RPMI7951 (cell line): Measurements from ENCODE around the gene CD81. TPM values are rescaled to one million over a fixed set of nuclear protein-coding genes. Genes with fewer than 3 reads are reported as not detected.
"Not testable (repeated sequence)": the region's sequence is repeated elsewhere in the genome, so short reads cannot be mapped to it uniquely, and the experiment has no call there.

Experiments
- DNase-seq: peaks from one replicate; pipeline ENCODE4 v3.0.0-alpha.2; 2012; ENCODE audit warnings: low read depth
- total RNA-seq: library from RNA; depleted of rRNA; stranded (reverse); fragments of >200 nt; shearing (Covaris generic); gene quantifications from 2 replicates; pipeline ENCODE4 v1.2.3, GENCODE V29; 2014; rRNA removed

Gene CD81, protein sequence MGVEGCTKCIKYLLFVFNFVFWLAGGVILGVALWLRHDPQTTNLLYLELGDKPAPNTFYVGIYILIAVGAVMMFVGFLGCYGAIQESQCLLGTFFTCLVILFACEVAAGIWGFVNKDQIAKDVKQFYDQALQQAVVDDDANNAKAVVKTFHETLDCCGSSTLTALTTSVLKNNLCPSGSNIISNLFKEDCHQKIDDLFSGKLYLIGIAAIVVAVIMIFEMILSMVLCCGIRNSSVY
- total RNA-seq = 248 and 386 TPM in 2 replicates

DNA sequence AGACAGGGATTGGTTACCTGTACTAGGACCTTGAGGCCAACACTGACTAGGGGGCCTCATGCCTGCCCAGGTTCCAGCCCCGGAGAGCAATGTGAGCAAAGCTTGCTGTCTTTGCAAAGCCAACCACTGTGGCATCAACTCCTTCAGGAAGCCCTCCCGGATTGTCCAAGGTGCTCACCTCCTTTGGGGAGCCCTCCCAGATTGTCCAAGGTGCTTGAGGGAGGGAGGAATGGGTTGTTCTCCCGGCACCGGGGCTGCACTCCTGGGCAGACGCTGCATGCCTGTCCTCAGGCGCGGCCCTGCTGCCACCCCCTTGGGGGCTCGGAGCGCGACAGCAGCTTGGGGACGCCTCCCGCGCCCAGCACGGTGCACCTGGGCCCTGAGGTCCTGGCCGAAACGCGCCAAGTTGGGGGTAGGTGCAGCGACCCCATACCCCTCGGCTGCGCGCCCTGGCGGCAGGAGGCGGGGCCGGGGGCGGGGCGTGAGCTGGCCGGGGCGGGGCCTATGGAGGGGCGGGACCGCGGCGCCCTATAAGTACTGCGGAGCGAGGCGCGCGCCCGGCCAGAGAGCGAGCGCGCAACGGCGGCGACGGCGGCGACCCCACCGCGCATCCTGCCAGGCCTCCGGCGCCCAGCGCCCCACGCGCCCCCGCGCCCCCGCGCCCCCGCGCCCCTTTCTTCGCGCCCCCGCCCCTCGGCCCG is at the start of gene CD81:
CD81 (plus strand) TSS at position 560 of the 701 bp plus-strand sequence. CDS start 240 bp downstream, outside the sequence.
- no peak for DNase-seq

DNA sequence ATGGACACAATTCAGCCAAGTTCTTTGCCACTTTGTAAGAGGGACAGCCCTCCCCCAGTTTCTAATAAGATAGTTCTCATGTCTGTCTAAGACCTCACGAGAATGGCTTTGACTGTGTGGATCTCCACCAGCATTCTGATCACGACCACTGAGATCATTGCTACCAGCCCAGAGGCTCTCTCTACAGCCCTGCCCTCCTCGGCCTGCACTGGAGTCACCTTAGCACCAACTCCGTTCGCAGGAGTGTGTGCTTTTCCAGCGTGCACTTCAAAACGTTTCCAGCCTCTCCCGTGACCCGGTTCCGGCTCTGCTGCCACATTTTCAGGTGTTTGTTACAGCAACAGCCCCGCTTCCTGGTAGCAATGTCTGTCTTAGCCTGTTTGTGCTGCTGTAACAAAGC is 49.1 kb upstream of the CD81 start:
- DNase-seq = no peak

DNA sequence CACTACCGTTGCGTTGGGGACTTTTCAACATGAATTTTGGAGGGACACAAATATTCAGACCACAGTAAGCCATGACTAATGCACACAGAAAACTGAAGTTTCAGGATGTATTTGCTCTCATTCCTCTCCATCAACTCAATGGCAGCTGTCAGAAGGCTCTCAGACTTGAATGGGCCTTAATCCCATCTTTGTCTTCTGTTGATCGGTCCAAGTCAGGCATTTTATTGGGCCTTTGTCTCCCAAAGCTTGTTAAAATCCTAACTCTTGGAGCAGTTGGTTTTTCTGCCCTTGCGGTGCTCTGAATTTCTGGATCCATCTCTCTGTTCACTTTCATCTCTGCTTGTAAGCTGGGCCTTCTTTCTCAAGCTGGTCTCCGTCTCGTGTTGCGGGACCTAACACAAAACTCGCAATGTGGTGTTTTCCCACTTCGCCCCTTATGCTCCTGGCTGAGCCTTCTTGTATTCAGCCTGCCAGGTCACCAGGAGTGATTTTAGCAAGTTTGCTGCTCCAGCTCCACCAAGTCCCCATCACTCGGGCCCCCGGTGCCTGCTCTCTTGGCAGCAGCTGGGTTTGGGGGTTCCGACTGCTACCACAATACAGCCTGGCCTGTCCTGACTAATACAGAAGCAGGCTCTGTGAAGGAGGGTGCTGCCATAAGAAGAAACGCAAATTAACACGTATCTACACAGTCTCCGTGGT is 48.3 kb upstream of the CD81 start:
- no peak for DNase-seq

DNA sequence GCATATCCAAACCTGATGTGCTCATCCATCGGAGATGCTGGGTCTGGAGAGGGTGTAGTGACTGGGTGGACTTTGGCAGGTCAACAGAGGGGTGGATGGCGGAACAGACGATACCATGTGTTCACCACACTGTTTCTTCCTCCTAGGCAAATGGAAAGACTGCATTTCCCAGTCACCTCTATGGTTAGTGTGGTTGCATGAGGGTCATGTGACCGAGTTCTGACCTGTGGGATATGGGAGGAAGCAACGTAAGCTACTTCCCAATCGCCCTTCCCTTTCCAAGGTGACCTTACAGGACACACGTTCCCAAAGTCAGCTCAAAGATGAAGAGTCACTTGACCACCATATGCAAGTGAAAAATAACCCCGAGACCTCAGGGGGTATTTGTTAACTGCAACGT is 47.6 kb upstream of the CD81 start:
- DNase-seq = no peak

DNA sequence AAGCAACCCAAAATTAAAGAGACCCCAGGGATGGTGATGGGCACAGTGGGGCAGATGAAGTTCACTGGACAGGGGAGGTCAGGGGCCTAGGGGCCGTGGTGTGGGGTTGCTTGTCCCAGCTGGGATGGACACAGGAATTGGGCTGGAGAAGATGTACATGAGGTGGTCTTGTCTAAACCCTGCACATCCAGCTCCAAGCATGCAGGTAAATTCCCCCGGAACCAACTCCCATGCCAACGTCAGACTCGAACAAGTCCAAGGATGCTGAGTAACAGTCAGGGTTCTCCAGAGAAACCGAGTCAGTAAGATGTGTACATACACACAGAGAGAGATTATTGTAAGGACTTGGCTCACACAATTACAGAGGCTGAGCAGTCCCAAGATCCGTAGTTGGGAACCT is 46.4 kb upstream of the CD81 start:
- no peak for DNase-seq

DNA sequence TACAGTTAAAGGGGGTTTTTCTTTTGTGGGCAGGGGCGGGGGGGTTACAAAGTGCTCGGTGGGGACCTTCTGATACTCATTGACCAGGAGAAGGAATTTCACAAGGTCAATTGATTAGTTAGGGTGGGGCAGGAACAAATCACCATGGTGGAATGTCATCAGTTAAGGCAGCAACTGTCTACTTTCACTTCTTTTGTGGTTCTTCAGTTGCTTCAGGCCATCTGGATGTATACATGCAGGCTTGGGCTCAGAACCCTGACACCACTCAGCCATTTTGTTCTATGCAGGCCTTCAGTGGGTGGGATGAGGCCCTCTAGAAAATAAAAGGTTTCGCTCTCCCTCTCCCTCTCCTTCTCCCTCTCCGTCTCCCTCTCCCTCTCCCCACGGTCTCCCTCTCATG is 45.7 kb upstream of the CD81 start:
- no peak for DNase-seq

DNA sequence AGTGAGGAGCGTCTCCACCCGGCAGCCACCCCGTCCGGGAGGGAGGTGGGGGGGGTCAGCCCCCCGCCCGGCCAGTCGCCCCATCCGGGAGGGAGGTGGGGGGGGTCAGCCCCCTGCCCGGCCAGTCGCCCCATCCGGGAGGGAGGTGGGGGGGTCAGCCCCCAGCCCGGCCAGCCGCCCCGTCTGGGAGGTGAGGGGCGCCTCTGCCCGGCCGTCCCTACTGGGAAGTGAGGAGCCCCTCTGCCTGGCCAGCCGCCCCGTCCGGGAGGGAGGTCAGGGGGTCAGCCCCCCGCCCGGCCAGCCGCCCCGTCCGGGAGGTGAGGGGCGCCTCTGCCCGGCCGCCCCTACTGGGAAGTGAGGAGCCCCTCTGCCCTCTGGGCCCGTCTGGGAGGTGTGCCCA is 44.5 kb upstream of the CD81 start:
- not testable (repeated sequence) for DNase-seq

DNA sequence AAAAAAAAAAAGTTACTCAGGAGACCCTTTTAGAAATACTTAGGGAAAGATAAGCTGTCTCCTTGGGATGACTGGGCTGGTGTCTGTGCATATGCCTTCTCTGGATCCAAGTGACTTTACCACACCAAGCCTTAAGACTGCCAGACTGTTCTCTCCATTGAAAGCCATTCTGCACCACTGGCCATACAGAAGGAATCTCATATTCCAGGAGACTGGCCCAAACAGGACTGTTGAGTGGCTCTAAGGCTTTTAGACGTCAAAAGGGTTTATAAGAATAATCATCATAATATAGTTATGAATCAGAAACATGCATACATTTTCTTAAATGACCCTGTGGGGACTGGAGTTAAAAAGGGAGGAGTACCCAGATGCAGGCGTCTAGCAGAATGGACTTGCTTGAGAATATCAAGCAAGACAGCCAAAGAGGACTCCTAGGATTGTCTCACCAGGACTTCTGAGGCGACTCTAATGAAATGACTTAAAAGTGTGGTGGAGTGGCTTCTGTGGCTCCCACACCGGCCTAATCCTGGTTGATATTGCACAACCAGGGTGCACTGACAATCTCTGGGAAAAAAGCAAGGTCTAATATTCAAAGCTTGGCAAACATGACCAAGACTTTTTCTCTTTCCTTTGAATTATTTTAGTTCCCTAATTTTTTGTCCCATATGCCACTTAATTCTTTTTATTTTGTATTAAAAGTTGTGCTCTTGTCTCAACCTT is 43.5 kb upstream of the CD81 start:
- not testable (repeated sequence) for DNase-seq

DNA sequence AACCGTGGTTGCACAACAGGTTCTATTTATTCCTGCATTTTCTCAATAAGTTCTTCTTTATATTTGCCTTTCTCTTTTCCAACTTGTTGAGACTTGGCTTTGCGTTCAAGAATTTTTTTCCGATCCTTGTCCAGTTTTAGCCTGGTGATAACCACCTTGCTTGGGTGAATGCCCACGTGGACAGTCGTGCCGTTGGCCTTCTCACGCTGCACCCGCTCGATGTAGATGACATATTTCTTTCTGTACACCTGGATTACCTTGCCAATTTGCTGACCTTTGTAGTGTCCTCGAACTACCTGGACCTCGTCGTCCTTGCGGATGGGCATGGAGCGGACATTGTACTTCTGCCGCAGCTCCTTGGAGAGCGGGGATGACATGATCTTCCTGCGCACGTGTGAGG is 41.8 kb upstream of the CD81 start:
- not testable (repeated sequence) for DNase-seq

DNA sequence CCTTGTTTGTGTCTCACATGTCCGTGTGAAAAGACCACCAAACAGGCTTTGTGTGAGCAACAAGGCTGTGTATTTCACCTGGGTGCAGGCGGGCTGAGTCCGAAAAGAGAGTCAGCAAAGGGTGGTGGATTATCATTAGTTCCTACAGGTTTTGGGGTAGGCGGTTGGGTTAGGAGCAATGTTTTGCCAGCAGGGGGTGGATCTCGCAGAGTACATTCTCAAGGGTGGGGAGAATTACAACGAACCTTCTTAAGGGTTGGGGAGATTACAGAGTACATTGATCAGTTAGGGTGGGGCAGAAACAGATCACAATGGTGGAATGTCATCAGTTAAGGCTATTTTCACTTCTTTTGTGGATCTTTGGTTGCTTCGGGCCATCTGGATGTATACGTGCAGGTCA is 38.4 kb upstream of the CD81 start:
- not testable (repeated sequence) for DNase-seq

DNA sequence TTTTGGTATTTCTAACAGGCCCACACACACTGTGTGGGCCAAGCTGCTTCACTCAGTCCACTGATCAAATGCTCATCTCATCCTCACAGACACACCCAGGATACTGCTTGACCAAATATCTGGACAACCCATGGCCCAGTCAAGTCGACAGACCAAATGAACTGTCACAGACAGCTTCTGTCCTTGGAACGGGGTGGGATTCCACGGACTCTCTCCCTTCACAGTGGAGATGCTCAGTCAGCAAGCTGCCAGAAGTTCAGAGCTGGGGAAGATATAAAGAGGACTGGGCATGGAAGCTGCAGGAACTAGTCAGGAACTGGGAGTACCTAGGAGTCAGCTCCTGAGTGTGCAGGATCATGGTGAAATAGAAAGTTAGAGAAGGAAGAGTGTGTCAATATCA is 34.6 kb upstream of the CD81 start:
- DNase-seq = no peak

DNA sequence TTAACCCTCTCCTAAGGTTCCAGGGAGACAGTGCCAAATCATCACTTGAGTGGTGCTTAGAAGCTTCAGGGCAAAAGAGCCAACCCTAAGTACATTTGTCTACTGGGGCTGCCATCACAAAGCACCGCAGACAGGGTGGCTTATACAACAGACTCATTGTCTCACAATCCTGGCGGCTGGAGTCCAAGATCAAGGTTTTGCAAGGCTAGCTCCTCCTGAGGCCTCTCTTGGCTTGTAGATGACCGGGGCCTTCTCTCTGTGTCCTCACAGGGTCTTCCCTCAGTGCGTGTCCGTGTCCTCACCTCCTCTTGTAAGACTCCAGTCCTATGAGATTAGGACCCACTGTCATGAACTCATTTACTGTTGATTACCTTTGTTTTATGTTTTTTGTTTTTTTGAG is 34.1 kb upstream of the CD81 start:
- no peak for DNase-seq

DNA sequence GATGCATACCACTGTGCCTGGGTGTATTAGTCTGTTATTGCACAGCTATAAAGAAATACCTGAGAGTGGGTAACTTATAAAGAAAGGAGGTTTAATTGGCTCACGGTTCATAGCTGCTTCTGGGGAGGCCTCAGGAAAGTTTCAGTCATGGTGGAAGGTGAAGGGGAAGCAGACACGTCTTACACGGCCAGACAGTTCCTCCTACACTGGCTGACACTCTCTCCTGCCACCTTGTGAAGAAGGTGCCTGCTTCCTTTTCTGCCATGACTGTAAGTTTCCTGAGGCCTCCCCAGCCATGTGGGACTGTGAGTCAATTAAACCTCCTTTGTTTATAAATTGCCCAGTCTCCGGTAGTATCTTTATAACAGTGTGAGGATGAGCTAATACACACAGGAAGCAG is 33.6 kb upstream of the CD81 start:
- DNase-seq = no peak

DNA sequence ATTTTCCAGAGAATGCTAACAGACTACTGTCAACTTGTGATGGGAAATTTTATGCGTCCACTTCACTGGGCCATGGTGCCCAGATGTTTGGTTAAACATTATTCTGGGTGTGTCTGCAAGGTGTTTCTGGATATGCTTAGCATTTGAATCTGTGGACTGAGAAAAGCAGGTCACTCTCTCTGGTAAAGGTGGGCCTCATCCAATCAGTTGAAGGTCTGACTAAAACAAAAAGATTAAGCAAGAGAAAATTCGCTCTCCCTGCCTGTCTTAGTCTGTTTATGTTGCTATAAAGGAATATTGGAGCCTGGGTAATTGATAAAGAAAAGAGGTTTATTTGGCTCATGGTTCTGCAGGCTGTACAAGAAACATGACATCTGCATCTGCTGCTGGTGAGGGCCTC is 32.1 kb upstream of the CD81 start:
- no peak for DNase-seq

DNA sequence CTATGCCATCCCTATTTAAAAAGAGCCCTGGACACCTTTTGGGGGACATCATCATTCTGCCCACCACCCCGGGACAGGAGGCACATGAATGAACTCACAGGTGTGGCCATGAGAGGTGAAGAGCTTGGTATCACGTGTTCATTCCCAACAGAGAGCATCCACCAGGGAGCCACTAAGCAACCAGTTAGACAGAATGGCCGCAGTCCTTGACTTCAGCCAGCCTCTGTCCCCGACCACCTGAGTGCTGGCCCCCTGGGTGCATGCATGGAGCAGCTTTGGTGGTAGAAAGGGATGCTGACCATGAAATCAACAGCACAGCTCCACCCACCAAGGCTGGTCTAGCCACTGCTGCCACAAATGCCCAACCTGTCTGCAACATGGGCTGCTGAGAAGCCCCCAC is 31.1 kb upstream of the CD81 start:
- no peak for DNase-seq

DNA sequence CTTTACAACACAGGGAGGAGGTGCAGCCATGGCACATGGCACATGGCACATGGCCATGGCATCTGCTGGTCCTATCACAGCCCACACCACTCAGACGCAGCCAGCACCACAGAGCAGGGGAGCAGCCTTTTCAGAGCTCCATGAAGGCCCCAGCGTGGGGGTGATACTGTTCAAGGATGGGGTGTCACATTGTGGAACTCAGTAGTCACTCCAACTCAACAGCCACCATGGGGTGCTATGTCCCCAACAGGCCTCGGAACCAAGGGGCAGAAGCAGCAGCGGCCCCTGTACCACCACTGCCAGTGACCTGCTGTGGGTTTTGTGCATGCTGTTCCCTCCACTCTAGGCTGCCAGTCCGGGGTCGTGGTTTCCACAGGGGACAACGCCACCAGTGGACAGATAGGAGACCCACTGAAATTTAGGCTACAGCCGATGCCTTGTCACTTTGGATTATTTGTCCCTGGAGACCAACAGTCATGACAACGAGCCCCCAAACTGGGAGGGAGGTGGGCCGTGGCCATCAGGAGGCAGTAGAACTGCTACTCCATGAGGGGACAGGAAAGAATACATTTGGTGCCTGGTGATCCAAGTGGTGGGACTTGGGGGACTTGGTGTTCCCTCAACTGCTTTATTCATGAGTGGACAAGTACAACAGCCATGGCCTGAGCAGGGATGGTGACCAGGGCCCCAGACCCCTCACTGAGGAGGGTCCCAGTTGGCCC is 30.4 kb upstream of the CD81 start:
- no peak for DNase-seq

DNA sequence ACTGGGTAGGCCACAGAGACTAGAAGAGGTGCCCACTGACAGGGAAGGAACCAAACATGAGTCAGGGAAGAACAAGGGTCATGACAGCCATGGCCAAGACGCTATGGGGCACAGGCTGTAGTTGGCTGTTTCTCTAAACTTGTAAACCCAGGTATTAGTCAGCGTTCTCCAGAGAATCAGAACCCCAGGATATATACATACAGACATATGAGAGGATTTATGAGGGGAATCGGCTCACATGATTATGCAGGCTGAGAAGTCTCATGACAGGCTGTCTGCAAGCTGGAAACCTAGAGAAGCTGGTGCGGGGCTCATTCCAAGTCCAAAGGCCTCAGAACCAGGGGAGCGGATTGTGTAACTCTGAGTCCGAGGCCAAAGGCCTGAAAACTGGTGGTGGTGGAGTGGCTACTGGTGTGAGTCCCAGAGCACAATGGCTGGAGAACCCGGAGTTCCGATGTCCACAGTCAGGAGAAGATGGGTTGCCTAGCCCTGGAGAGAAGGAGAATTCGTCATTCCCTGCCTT is 29.7 kb upstream of the CD81 start:
- DNase-seq = no peak

DNA sequence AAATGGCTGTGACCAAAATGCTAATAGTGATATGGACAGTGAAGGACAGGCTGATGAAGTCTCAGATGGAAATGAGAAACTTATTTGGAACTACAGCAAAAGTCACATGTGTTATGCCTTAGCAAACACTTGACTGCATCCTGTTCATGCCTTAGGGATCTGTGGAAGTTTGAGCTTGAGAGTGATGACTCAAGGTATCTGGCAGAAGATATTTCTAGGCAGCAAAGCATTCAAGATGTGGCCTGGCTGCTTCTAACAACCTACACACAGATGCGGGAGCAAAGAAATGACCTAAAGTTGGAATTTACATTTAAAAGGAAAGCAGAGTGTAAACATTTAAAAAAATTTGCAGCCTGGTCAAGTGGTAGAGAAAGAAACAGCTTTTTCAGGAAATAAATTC is 28.1 kb upstream of the CD81 start:
- DNase-seq = peak; percentile 88

DNA sequence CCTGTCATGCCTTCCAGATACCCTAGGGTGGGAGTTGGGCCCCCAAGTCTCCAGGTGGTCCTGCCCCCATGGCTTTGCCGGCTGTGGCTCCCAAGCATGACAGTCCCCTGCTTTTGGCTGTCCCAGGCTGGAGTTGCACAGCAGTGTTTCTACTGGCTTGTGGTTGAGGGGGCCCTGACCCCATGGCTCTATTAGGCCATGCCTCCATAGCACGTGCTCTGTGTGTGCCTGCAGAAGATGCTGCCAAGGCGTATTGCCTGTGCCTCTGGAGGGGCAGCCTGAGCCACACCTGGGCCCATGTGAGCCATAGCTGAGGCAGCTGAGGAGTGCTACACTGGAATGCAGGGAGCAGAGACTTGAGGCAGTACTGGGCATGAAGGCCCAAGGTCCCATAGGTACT is 25.4 kb upstream of the CD81 start:
- DNase-seq = no peak

DNA sequence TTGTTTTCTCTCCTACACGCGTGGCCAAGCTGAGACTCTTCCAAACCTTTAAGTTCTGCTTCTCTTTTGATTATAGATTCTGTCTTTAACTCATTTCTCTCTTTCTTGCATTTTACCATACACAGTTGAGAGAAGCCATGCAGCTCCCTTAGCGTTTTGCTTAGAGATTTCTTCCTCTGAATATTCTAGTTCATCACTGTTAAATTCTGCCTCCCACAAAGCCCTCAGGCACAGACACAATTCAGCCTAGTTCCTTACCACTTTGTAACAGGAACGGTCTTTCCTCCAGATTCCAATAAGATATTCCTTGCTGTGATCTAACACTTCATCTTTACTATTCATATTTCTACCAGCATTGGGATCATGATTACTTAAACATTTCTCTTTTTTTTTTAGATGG is 24.7 kb upstream of the CD81 start:
- no peak for DNase-seq

DNA sequence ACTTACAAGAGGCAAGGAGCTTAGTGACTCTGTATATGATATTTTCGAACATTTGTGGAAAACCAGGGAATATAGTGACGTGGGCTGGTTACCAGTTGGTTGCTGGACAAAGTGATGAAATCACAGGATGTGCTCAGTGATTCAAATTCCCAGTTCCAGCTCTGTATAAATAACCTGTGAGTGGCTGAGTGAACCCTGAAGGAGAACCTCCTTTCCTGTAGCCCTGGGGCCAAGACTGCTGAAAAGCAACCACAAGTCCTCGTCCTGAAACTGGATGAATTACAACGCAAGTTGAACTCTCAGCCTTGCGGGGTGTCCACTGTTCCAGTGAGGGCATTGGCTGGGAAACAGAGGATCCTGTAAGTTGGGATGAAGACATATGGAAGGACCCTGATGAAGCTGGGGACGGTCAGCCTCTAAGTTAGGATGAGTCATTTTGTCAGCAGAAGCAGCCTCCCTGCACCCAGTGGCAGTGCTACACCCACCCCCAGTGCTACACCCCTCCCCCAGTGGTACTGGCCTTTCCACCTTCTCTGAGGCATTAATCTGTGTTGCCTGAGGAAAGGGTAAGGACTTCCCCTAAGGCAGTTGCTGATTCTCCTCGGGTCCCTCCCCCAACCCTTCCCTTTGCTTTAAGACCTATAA is 22.0 kb upstream of the CD81 start:
- peak; percentile 89 for DNase-seq
